GM20000 (cell line): ENCODE measurements around the gene MRPL1.

Experiments used
- DNase-seq: peaks from one replicate; pipeline ENCODE4 v3.0.0; 2012; ENCODE audit warnings: low spot score
- TF ChIP-seq, protein P1 (sequence below): IDR thresholded peaks from 2 replicates; pipeline ENCODE4 v1.5.1; 2012; ENCODE audit warnings: mild to moderate bottlenecking, control low read depth; ENCODE audit errors: extremely low read depth, missing control alignments

The MRPL1 gene

DNA sequence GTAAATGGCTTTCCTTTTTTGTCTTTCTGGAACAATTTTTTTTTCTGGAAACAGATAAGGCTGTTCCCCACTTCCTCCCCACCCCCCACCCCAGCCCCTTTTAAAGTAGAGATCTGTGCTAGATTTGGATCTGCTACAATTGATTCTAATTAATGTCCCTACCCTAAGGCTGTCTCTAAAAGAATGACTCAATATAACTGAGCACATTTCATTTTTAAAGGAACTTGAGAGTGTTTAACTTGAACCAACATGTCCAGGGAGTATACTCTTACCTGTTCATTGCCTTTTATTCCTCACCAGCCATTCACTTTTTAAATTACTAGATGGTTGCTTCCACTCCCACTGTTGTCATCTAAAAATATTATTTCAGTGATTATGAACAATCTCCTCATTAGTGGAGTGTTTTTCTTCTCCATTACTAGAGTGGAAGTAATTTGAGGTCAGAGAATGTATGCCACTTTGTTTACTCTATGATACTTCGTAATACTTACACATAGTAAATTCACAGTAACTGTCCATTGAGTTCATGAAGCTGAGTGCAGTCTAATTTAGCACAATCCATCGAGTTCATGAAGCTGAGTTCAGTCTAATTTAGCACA lies 29.4 kb upstream of the MRPL1 start:
- DNase-seq, result no peak

DNA sequence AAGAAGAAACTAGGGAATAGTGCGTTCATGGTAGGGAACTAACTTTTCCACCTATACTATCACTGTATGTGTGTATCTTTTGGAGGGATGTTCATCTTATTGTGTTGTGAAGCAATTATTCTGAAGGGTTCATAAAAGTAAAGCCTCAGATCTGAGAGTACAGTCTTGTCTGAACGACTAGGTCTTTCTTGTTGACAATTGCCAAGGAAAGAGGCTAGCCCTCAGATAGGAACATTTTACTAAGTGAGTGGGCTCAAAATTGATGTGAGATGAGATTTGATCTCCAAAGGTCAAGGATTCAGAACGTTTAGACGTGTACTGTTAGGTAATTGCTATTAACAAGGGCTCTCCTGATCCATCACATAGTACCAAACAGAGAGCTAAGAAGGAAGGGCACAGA lies 28.2 kb upstream of the MRPL1 start:
- DNase-seq, result no peak
- TF ChIP-seq, protein P1, sequence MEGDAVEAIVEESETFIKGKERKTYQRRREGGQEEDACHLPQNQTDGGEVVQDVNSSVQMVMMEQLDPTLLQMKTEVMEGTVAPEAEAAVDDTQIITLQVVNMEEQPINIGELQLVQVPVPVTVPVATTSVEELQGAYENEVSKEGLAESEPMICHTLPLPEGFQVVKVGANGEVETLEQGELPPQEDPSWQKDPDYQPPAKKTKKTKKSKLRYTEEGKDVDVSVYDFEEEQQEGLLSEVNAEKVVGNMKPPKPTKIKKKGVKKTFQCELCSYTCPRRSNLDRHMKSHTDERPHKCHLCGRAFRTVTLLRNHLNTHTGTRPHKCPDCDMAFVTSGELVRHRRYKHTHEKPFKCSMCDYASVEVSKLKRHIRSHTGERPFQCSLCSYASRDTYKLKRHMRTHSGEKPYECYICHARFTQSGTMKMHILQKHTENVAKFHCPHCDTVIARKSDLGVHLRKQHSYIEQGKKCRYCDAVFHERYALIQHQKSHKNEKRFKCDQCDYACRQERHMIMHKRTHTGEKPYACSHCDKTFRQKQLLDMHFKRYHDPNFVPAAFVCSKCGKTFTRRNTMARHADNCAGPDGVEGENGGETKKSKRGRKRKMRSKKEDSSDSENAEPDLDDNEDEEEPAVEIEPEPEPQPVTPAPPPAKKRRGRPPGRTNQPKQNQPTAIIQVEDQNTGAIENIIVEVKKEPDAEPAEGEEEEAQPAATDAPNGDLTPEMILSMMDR, result no peak

More for the DNA sequence above, 29.4 kb upstream of the MRPL1 start:
- TF ChIP-seq, protein P1, result no peak

DNA sequence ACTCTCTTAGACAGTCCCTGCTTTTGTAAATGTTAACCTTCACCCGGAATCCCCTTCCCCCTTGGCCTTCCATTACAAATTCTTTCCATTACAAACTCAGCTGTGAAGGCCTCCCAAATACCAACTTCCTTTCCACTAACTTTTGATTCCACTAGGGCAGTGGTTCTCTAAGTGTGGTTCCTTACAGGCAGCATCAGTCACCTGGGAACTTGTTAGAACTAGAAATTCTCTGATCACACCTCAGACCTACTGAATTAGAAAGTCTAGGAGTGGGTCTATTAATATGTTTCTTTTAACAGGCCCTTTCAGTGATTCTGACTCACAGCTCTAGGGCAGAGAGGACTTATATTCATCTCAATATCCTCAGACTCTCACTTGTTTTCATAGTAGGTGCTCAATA lies 19.0 kb upstream of the MRPL1 start:
- TF ChIP-seq, protein P1, result no peak
- no peak for DNase-seq

DNA sequence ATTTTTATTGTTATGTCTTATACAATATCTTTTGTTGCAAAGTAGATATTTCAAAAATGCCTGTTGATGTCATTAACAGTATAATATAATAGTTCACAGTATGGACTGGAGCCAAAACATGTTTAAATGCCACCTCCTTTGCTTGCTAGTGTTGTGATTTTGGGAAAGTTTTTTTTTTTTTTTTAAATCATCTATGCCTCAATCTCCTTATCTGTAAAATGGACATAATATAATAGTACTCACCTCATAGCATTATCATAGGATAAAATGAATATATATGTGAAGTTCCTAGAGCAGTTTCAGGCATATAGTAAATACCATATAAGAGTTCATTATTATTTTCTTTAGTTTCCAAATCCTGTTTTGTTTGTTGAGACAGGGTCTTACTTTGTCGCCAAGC lies 18.3 kb upstream of the MRPL1 start:
- TF ChIP-seq, protein P1, result no peak

DNA sequence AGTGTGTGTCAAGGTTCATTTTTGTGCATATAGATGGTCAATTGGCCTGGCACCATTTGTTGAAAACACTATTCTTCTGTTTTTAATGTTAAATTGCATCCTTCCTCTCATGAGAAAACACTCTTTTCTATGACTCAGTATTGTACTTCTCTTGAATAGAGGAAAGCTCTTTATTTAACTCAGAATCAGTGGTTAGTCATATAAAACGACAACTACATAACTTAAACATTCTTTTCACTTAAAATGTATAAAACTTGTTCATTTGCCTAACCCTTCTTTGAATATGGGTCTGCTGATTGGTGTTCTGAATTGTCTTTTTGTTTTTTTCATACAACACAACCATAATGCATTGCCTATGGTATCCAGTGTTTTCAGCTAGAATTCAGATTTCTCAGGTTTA lies 17.2 kb upstream of the MRPL1 start:
- DNase-seq, result no peak
- TF ChIP-seq, protein P1, result no peak

More for the DNA sequence above, 18.3 kb upstream of the MRPL1 start:
- DNase-seq, result no peak

DNA sequence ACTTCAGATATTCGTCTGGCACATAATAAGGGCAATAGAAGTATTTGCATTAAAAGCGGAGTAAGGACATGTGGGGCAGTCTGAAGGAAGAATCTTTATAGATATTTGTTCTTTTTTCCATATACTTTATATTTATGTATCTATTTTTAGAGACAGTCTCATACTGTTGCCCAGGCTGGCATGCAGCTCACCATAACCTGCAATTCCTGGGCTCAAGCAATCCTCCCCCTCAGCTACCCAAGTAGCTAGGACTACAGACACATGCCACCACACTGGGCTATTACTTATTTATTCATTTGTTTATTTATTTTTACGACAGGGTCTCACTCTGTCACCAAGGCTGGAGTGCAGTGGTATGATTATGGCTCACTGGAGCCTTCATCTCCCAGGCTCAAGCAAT lies 16.7 kb upstream of the MRPL1 start:
- TF ChIP-seq, protein P1, result no peak
- no peak for DNase-seq

DNA sequence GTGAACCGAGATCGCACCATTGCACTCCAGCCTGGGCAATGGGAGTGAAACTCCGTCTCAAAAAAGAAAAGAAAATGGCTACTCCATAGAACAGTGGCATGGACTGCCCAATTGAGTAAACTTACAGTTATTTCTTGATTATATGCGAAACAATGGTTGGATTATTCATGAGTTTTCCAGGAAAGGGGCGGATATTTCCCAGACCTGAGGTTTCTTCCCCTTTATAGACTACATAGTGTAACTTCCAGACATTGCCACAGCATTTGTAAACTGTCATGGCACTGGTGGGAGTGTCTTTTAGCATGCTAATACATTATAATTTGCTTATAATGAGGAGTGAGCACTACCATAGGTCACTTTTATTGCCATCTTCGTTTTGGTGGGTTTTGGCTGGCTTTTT lies 14.1 kb upstream of the MRPL1 start:
- TF ChIP-seq, protein P1, result no peak
- no peak for DNase-seq
